Duodenal mucosa (tissue), 2 donors: ENCODE measurements around the gene NDOR1.

Experiments
- H3K27ac ChIP-seq: one replicate; pipeline ENCODE4 v1.7.0; 2013; ENCODE audit warnings: low read depth, low read length
- H3K27me3 ChIP-seq, 2 donors: one replicate each; pipeline ENCODE4 v1.7.0; 2013; ENCODE audit warnings: low read length in 2 of 2, control low read depth in 1 of 2; ENCODE audit not compliant: insufficient read depth in 2 of 2, control insufficient read depth in 1 of 2
- H3K36me3 ChIP-seq, 2 donors: one replicate each; pipeline ENCODE4 v1.7.0; 2013; ENCODE audit warnings: low read length in 2 of 2, control low read depth in 1 of 2; ENCODE audit not compliant: insufficient read depth in 2 of 2, control insufficient read depth in 1 of 2
- H3K4me1 ChIP-seq, 2 donors: one replicate each; pipeline ENCODE4 v1.7.0; 2013; ENCODE audit warnings: low read length in 2 of 2, control low read depth in 1 of 2; ENCODE audit not compliant: insufficient read depth in 2 of 2, control insufficient read depth in 1 of 2
- H3K4me3 ChIP-seq, 2 donors: one replicate each; pipeline ENCODE4 v1.7.0; 2013; ENCODE audit warnings: low read length in 2 of 2, low read depth in 1 of 2
- H3K9ac ChIP-seq, 2 donors: one replicate each; pipeline ENCODE4 v1.7.0; 2013; ENCODE audit warnings: low read length in 2 of 2, low read depth in 1 of 2
- H3K9me3 ChIP-seq, 2 donors: one replicate each; pipeline ENCODE4 v1.7.0; 2013; ENCODE audit warnings: low read length in 2 of 2, control low read depth in 1 of 2; ENCODE audit not compliant: control insufficient read depth in 1 of 2

The NDOR1 gene

GRCh38 chr9:137220317-137221094 is 15.0 kb downstream of the NDOR1 start:
- H3K9me3 ChIP-seq, result no peaks in the 10 kb centered on the region
- H3K9ac ChIP-seq, result no peak overlapping the region
- H3K4me1 ChIP-seq, result peaks cover 13 to 58% of the 10 kb centered on the region in 2 donors
- H3K27me3 ChIP-seq, result no peaks in the 10 kb centered on the region
- peaks cover 0 to 6% of the 10 kb centered on the region in 2 donors for H3K36me3 ChIP-seq
- H3K27ac ChIP-seq, result no peak overlapping the region
- H3K4me3 ChIP-seq, result no peak overlapping the region

DNA sequence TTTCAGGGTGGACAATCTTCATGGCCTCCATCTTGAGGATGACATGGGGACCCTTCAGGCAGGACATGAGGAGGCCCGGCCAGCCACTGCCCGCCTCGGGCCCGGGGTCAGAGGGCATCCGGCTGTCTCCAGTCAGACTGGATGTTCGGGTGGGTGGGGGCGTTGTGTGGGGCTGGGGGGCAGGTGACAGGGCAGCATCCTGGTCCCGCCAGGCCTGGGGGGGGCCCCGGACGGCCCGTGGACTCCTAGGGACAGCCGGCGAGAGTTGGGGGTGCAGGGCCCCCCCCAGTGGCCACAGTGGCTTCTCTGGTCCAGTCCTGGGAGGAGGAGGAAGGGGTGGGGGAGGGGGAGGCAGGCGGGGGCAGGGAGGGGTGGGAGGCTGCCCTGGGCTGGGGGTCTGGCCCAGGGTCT is 15.6 kb downstream of the NDOR1 start:
- no peak overlapping the region for H3K9ac ChIP-seq
- H3K36me3 ChIP-seq, result peaks cover 0 to 2% of the 10 kb centered on the region in 2 donors
- no peak overlapping the region for H3K27ac ChIP-seq
- H3K4me3 ChIP-seq, result no peak overlapping the region
- H3K4me1 ChIP-seq, result peaks cover 13 to 58% of the 10 kb centered on the region in 2 donors
- H3K9me3 ChIP-seq, result no peaks in the 10 kb centered on the region
- H3K27me3 ChIP-seq, result no peaks in the 10 kb centered on the region

- Histone ChIP-seq H3K9me3 (no peaks in the 10 kb centered on the region), H3K9ac (no peak overlapping the region), H3K27ac (no peak overlapping the region), H3K4me3 (peak overlapping the region in 1 of 2 donors; percentile 36), H3K36me3 (no peaks in the 10 kb centered on the region), H3K4me1 (peaks cover 13 to 57% of the 10 kb centered on the region in 2 donors), H3K27me3 (no peaks in the 10 kb centered on the region)
Measured at GRCh38 chr9:137221506-137222111, 16.1 kb downstream of the NDOR1 start.

- Histone ChIP-seq H3K36me3 (no peaks in the 10 kb centered on the region), H3K27me3 (no peaks in the 10 kb centered on the region), H3K4me3 (peak within 1 kb of the TSS; percentile 74 to 80), H3K4me1 (peaks cover 18 to 54% of the 10 kb centered on the region in 2 donors), H3K27ac (peak within 1 kb of the TSS; percentile 85), H3K9ac (peak within 1 kb of the TSS; percentile 66 to 86), H3K9me3 (no peaks in the 10 kb centered on the region)
Measured at GRCh38 chr9:137222190-137223077, 16.9 kb downstream of the NDOR1 start, which contains the start of gene RNF208. Gene RNF208, minus strand, starts transcription at chr9:137222240. Its CDS starts 1,028 bp downstream, at chr9:137221212.

DNA sequence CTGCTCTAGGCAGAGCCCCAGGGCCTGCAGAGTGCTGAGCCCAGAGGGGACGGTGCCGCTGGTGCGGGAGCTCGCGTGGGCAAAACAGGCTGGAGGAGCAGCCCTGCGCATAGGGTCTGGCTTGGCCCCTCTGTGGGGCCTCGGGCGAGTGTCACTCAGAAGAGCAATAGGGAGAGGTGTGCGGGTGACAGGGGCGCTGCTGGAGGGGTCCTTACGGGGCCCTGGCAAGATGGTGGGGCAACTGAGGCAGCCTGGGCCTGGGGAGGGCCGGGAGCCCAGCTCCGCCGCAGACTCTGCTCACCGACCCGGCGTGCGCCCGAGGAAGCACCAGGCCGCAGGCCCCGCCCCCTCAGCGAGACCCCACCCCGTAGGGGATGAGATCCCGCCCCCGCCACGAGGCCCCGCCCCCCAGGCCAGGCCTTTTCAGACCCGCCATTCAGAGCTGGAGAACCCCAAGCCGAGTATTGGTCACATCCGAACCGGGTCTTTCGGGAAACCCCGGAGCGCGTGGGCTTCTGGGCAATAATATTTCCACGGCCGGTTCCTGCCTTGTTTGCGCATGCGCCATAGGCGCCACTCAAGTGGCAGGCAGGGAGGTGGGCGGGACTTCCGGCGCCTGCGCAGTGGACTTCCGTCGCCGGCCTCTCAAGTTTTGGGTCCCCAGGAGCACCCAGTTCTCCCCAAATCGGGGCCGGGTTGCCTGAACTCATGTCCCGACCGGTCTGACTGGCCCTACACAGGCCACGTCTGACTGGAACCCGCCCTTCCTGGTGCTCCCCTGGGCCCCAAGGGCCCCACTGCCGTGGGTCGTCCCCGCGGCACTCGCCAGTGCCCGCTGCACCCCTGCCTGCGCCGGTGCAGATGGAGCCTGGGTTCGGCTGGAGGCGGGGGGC is 17.8 kb downstream of the NDOR1 start:
- Histone ChIP-seq H3K9ac (peak overlapping the region; percentile 91 to 92), H3K27me3 (peaks cover 0 to under 1% of the 10 kb centered on the region in 2 donors), H3K4me3 (peak overlapping the region; percentile 80 to 86), H3K36me3 (no peaks in the 10 kb centered on the region), H3K9me3 (no peaks in the 10 kb centered on the region), H3K27ac (peak overlapping the region; percentile 85), H3K4me1 (peaks cover 20 to 48% of the 10 kb centered on the region in 2 donors)

DNA sequence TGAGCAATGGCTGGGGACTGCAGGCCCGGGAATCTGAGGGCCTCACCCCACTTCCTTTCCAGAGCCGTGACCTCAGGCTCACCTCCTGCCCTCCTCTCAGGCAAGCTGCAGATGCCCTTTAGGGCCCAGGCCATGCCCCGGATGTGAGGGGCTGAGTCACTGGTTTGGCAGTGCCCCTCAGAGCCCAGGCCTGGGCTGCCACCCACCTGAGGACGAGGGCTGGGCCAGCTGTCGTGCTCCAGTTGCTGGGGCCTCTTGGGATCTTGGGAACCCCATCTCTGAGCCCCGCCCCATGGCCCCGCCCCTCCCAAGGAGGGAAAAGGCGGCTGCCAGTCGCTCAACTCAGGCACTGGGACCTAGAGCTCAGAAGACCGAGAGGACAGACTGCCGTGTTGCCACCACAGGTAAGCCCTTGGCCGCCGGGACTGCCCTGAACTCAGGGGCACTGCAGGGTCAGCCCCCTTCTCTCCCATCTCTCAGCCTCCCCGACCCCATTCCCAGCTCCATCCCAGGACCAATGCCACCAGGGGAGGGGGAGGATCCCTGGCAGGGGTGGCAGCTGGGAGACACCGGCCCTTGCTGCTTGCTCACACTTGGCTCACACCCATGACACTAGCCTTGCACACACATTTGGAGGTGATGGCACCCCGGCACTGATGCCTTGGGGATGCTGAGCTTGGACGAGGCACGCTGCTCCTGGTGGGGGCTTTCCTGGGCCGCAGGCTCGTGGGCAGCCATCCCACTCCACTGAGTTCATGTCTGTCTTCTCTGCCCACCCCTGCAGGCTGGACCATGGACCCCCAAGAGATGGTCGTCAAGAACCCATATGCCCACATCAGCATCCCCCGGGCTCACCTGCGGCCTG is 19.6 kb downstream of the NDOR1 start, which contains the start of gene CYSRT1:
Gene CYSRT1, plus strand, starts transcription at position 345 of the 865 bp plus-strand sequence. Its CDS starts 448 bp downstream, at position 793.
- H3K36me3 ChIP-seq, result no peaks in the 10 kb centered on the region
- peak within 1 kb of the TSS; percentile 91 to 92 for H3K9ac ChIP-seq
- peaks cover 19 to 43% of the 10 kb centered on the region in 2 donors for H3K4me1 ChIP-seq
- H3K27ac ChIP-seq, result no peak within 1 kb of the TSS
- peak within 1 kb of the TSS; percentile 80 to 86 for H3K4me3 ChIP-seq
- peaks cover 4 to 12% of the 10 kb centered on the region in 2 donors for H3K27me3 ChIP-seq
- no peaks in the 10 kb centered on the region for H3K9me3 ChIP-seq

DNA sequence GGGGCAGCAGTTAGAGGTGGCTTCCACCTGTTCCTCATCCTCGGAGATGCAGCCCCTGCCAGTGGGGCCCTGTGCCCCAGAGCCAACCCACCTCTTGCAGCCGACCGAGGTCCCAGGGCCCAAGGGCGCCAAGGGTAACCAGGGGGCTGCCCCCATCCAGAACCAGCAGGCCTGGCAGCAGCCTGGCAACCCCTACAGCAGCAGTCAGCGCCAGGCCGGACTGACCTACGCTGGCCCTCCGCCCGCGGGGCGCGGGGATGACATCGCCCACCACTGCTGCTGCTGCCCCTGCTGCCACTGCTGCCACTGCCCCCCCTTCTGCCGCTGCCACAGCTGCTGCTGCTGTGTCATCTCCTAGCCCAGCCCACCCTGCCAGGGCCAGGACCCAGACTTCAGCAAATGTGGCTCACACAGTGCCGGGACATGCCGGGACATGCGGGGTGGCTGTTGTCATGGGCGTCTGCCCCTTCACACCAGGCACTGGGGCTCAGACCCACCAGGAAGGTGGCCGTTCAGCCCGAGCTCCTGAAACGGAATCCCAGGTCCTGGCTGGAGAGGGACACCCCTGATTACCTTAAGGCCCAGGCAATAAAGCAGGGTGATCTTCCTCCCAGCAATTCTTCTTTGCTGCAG is 20.3 kb downstream of the NDOR1 start:
- no peaks in the 10 kb centered on the region for H3K36me3 ChIP-seq
- no peak overlapping the region for H3K4me3 ChIP-seq
- H3K9ac ChIP-seq, result no peak overlapping the region
- no peaks in the 10 kb centered on the region for H3K9me3 ChIP-seq
- H3K27ac ChIP-seq, result no peak overlapping the region
- H3K4me1 ChIP-seq, result peaks cover 27 to 51% of the 10 kb centered on the region in 2 donors
- peaks cover 4 to 12% of the 10 kb centered on the region in 2 donors for H3K27me3 ChIP-seq

GRCh38 chr9:137226338-137227053 is 21.0 kb downstream of the NDOR1 start:
- Histone ChIP-seq H3K9ac (no peak overlapping the region), H3K9me3 (no peaks in the 10 kb centered on the region), H3K4me1 (peaks cover 34 to 58% of the 10 kb centered on the region in 2 donors), H3K27ac (no peak overlapping the region), H3K4me3 (no peak overlapping the region), H3K36me3 (no peaks in the 10 kb centered on the region), H3K27me3 (peaks cover 4 to 12% of the 10 kb centered on the region in 2 donors)
